Measurements from ENCODE around the gene TCTA. TPM values are rescaled to one million over a fixed set of nuclear protein-coding genes. Genes with fewer than 3 reads are reported as not detected.
A peak's percentile ranks its signal among the peaks of the same experiment; 100 is the strongest.

Gene TCTA
- total RNA-seq, 6 experiments from 2014 or later: 45.5 to 58.7 (median 49.9) TPM

DNA sequence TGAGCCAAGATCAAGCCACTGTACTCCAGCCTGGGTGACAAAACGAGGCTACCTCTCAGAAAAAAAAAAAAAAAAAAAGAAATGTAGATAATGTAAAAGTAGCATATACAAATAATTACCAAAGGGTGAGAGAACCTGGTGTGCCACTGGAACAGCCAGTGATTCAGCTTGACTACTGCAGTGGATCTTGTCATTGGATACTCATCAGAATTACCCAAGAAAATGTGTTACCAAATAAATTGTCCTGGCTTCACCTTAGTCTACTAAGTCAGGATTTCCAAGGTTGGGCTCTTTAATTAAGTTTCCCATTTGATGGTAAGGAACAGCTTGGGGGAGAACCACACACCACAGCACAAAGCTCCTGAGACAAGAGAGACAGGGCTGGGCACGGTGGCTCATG, 15.4 kb downstream of the TCTA start:
- Mint-ChIP-seq H3K36me3 (ENCODE audit: low read depth) (peaks cover 15% of the 10 kb centered on the region; the same call in 1 of the 2 replicates), H3K4me3 (peak overlapping the region; percentile 97), H3K4me1 (ENCODE audit: low read depth) (peaks cover 27% of the 10 kb centered on the region), H3K9me3 (no peaks in the 10 kb centered on the region), H3K27me3 (ENCODE audit: insufficient read depth) (peaks cover 5% of the 10 kb centered on the region), H3K27ac (no peak overlapping the region; the same call in 1 of the 2 replicates)
- TF ChIP-seq, protein P1, sequence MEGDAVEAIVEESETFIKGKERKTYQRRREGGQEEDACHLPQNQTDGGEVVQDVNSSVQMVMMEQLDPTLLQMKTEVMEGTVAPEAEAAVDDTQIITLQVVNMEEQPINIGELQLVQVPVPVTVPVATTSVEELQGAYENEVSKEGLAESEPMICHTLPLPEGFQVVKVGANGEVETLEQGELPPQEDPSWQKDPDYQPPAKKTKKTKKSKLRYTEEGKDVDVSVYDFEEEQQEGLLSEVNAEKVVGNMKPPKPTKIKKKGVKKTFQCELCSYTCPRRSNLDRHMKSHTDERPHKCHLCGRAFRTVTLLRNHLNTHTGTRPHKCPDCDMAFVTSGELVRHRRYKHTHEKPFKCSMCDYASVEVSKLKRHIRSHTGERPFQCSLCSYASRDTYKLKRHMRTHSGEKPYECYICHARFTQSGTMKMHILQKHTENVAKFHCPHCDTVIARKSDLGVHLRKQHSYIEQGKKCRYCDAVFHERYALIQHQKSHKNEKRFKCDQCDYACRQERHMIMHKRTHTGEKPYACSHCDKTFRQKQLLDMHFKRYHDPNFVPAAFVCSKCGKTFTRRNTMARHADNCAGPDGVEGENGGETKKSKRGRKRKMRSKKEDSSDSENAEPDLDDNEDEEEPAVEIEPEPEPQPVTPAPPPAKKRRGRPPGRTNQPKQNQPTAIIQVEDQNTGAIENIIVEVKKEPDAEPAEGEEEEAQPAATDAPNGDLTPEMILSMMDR (IDR thresholded peaks at IDR 0.05): no peak
- no peak for DNase-seq

DNA sequence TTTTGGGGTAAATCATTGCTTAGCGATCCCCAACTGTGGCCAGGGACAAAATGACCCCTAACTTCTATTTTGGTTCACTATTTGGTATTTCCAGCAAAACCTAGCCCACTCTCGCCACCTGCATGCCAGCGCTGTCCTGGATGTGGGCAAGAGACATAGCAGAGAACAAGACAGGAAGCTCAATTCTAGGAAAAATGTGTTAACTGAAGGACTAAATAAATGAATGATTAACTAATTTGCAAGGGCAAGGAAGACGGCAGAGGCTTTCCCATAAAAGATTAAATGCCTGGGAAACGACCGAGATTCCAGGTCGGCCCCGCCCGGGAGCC, 16.5 kb downstream of the TCTA start:
- TF ChIP-seq, protein P1 (IDR thresholded peaks at IDR 0.05): peak; percentile 14; the same call in 1 of the 2 replicates
- peaks cover 5% of the 10 kb centered on the region for H3K27me3 Mint-ChIP-seq (ENCODE audit: insufficient read depth)
- H3K9me3 Mint-ChIP-seq: no peaks in the 10 kb centered on the region
- no peak for DNase-seq
- H3K27ac Mint-ChIP-seq: peak overlapping the region; percentile 98
- peak overlapping the region; percentile 97 for H3K4me3 Mint-ChIP-seq
- H3K36me3 Mint-ChIP-seq (ENCODE audit: low read depth): peaks cover 11% of the 10 kb centered on the region; the same call in 1 of the 2 replicates
- peaks cover 21% of the 10 kb centered on the region; the same call in 1 of the 2 replicates for H3K4me1 Mint-ChIP-seq (ENCODE audit: low read depth)

DNA sequence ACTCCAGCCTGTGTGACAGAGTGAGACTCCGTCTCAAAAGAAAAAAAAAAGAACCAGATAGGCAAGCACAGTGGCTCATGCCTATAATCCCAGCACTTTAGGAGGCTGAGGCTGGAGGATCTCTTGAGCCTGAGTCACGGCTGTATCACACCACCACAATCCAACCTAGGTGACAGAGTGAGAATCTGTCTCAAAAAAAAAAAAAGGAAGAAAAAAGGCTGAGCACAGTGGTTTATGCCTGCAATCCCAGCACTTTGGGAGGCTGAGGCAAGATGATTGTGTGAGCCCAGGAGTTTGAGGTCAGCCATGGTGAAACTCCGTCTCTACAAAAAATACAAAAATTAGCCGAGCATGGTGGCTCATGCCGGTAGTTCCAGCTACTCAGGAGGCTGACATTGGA, 22.5 kb downstream of the TCTA start:
- no peak for DNase-seq
- no peak overlapping the region for H3K27ac Mint-ChIP-seq
- TF ChIP-seq, protein P1 (IDR thresholded peaks at IDR 0.05): no peak
- H3K4me1 Mint-ChIP-seq (ENCODE audit: low read depth): 0 out of 2 replicates have a peak, but pooled peaks cover 7% of the 10 kb centered on the region
- no peaks in the 10 kb centered on the region for H3K36me3 Mint-ChIP-seq (ENCODE audit: low read depth)
- no peaks in the 10 kb centered on the region; the same call in 1 of the 2 replicates for H3K27me3 Mint-ChIP-seq (ENCODE audit: insufficient read depth)
- no peak overlapping the region for H3K4me3 Mint-ChIP-seq
- no peaks in the 10 kb centered on the region for H3K9me3 Mint-ChIP-seq

DNA sequence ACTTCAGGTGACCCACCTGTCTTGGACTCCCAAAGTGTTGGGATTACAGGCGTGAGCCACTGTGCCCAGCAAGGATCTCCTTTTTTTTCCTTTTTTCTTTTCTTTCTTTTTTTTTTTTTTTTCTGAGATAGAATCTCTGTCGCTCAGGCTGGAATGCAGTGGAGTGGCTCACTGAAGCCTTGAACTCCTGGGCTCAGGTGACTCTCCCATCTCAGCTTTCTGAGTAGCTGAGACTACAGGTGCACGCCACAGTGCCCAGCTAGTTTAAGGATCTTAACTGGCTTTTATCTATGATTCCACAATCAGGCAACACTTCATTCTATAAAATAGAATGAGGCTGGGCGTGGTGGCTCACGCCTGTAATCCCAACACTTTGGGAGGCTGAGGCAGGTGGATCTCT, 33.2 kb downstream of the TCTA start:
- Mint-ChIP-seq H3K9me3 (no peaks in the 10 kb centered on the region), H3K27me3 (ENCODE audit: insufficient read depth) (no peaks in the 10 kb centered on the region; the same call in 1 of the 2 replicates), H3K4me1 (ENCODE audit: low read depth) (peaks cover 14% of the 10 kb centered on the region), H3K27ac (peak overlapping the region; percentile 11; the same call in 1 of the 2 replicates), H3K4me3 (no peak overlapping the region), H3K36me3 (ENCODE audit: low read depth) (no peaks in the 10 kb centered on the region)
- DNase-seq: no peak
- TF ChIP-seq, protein P1 (IDR thresholded peaks at IDR 0.05): no peak

DNA sequence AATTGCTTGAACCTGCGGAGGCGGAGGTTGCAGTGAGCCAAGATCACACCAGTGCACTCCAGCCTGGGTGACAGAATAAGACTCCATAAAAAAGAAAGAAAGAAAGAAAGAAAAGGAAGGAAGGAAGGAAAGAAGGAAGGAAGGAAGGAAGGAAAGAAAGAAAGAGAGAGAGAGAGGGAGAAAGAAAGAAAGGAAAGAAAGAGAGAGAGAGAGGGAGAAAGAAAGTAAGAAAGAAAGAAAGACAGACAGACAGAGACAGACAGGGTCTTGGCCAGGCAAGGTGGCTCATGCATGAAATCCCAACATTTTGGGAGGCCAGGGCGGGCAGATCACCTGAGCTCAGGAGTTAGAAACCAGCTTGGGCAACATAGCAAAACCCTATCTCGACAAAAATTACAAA, 41.4 kb downstream of the TCTA start:
- H3K9me3 Mint-ChIP-seq: no peaks in the 10 kb centered on the region
- no peak overlapping the region for H3K27ac Mint-ChIP-seq
- peaks cover 3% of the 10 kb centered on the region; the same call in 1 of the 2 replicates for H3K27me3 Mint-ChIP-seq (ENCODE audit: insufficient read depth)
- TF ChIP-seq, protein P1 (IDR thresholded peaks at IDR 0.05): no peak
- peaks cover 30% of the 10 kb centered on the region for H3K4me1 Mint-ChIP-seq (ENCODE audit: low read depth)
- H3K4me3 Mint-ChIP-seq: no peak overlapping the region
- no peak for DNase-seq
- no peaks in the 10 kb centered on the region for H3K36me3 Mint-ChIP-seq (ENCODE audit: low read depth)

DNA sequence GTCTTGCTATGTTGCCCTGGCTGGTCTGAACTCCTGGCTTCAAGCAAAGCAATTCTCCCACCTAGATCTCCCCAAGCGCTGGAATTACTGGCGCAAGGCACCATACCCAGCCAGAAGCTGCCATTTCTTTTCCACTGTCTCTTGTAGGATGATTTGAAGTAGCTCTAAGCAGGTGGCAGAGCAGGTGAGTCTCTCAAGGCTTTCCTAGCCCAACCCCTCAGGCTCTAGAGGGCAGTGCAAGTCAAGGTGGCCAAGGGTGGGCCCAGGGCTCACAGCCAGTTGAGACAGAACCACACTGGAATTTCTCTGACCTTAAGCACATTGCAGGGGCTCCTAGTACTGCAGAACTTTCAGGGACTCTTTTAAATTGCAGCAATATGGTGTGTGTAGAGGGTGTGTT, 42.2 kb downstream of the TCTA start:
- Mint-ChIP-seq H3K4me1 (ENCODE audit: low read depth) (peaks cover 24% of the 10 kb centered on the region), H3K4me3 (no peak overlapping the region), H3K9me3 (no peaks in the 10 kb centered on the region), H3K36me3 (ENCODE audit: low read depth) (no peaks in the 10 kb centered on the region), H3K27me3 (ENCODE audit: insufficient read depth) (peaks cover 3% of the 10 kb centered on the region; the same call in 1 of the 2 replicates), H3K27ac (no peak overlapping the region)
- TF ChIP-seq, protein P1 (IDR thresholded peaks at IDR 0.05): peak; percentile 32; the same call in 1 of the 2 replicates
- DNase-seq: no peak
